GM19328 (cell line): ENCODE measurements around the gene INHBB.
A peak's percentile ranks its signal among the peaks of the same experiment; 100 is the strongest.
"Not testable (repeated sequence)": the region's sequence is repeated elsewhere in the genome, so short reads cannot be mapped to it uniquely, and the experiment has no call there.

Experiments
- ATAC-seq: cut with Tn5 transposase; IDR thresholded peaks from one replicate; pipeline ENCODE4 v1.9.1; 2021; ENCODE audit warnings: mild to moderate bottlenecking, moderate library complexity; ENCODE audit not compliant: unreplicated experiment

The INHBB gene

DNA sequence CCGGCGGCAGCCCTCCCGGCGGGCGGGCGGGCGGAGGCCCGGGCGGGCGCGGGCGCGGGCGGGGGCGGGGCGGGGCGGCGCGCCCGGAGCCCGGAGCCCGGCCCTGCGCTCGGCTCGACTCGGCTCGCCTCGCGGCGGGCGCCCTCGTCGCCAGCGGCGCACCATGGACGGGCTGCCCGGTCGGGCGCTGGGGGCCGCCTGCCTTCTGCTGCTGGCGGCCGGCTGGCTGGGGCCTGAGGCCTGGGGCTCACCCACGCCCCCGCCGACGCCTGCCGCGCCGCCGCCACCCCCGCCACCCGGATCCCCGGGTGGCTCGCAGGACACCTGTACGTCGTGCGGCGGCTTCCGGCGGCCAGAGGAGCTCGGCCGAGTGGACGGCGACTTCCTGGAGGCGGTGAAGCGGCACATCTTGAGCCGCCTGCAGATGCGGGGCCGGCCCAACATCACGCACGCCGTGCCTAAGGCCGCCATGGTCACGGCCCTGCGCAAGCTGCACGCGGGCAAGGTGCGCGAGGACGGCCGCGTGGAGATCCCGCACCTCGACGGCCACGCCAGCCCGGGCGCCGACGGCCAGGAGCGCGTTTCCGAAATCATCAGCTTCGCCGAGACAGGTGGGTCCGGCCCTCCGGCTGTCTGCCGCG lies at the start of gene INHBB:
Gene INHBB, plus strand, starts transcription at position 111 of the 641 bp plus-strand sequence. Its CDS starts 53 bp downstream, at position 164.
- no peak for ATAC-seq

DNA sequence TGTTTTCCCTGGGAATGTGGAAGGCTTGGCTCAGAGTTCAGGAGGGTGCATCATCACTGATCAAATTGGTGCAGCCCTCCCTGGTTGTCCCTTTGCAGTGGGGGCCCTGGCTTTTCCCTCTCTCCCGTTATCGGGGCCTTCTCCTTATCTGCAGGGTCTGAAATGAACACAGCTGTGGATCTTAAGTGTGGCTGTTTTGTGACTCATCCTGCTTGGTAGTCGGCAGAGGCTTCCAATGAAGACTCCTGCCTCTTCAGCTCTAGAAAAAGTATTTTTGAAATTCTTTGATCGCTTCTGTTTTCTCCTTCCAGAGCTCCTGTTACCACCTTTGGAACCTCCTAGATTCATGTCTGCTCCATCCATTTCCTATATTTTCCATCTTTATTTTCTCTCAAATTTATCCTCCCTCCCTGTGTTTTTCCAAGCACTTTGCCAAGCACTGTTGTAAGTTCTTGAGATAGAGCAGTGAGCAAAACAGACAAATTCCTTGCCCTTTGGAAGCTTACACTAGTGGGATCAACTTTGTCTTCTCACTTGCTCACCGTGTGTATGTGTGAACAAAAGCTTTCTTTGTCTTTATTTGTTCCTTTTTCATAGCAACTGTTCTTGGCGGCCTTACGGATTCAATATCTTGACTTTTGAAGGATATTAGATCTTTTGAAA lies 47.6 kb upstream of the INHBB start:
- no peak for ATAC-seq

DNA sequence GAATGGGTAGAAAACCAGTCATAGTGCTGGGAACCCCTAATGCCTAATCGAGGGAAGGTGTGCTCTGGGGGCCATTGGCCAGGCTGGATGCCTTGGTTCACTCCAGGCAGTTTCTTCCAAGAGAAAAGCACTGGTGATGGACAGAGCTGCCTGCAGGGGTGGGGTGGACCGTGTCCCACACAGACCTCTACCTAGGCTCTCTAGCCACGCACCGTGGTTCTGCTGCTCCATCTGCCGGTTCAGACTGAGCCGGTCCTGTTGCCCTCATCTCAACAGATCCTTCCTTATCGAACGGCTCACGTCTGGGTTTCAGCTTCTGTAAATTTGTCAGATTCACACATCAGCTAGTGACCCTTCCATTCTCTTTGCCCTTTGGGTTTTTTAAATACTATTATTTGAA lies 46.9 kb upstream of the INHBB start:
- no peak for ATAC-seq

DNA sequence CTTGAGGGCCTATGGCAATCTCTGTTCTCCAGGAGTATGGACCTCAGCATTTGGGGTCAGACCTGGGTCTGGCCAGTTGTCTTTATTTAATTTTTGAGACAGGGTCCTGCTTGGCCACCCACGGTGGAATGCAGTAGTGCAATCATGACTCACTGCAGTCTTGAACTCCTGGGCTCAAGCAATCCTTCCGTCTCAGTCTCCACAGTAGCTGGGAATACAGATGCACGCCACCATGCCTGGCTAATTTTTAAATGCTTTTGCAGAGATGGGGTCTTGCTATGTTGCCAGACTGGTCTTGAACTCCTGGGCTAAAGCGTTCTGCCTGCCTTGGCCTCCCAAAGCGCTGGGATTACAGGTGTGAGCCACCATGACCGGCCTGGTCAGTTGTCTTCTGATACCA lies 46.4 kb upstream of the INHBB start:
- no peak for ATAC-seq

DNA sequence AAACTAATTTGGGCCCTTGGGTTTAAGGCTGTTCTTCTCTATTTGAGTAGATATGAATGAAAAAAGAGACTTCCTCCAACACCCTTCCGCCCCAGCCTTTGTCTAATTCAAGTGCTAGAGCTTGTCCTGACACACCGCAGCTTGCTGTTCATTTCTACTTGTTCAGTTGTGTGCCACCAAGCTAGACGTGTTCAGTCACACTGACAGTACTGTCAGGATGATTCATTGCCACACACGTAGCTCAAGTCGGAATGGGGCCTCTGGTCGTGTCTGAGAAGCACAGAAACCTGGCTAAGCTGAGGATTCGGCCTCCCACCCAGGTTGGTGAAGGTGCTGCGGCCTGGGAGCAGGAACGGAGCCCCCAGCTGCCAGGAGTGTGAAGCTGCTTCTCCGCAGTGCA lies 45.6 kb upstream of the INHBB start:
- no peak for ATAC-seq

DNA sequence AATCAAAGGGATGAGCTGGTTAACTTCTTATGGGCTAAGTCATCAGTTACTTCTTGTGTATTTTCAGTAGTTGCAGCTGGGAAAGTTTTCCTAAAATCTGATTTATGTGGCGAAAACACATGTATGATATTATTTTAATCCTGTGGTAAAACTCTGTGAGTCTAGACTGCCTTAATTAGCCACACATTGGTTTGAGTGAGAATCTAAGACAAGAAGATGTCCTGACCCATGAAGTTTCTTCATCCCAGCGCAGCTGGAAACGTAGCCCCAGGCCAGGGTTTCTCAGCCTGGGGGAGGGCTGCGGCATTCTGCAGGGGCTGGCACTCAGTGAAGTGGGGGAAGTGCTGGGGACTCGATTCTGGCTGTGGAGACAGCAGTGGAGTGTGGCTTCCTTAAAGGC lies 44.7 kb upstream of the INHBB start:
- ATAC-seq, result no peak

DNA sequence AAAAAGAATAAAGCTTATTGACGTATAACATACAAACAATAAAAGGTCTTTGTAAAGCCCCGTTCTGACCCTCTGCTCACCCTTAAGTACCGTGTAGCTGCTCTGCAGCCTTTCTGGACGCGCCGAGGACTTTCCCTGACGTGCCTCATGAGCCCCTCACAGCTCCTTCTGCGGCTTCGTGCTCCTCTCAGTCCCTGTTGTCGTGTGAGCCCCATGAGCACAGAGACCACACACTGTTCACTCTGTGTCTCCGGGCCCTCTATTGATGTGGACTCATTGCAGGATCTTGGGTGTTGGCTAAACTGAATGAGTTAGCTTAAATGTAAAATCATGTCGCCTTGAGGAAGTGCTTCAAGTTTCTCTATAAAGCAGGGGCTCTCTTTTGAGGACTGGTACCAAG lies 43.6 kb upstream of the INHBB start:
- ATAC-seq, result no peak

DNA sequence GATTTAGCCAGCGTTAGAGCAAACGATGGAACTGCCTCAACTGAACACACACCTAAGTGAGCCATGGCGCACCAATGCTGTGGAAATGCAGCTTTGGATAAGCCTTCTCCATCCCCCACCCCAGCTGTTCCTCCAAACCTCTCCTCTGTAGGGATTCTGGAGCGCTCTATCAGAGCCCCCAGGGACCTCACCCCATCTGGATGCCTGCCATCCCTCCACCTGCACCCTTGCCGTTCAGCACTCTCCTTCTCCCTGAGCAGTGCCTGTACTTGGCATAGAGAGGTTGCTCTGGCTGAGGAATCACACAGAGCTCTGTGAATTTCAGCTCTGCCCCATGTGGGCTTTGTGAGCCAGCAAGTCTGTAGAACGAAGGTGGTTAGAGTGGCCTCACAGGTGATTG lies 42.8 kb upstream of the INHBB start:
- no peak for ATAC-seq

DNA sequence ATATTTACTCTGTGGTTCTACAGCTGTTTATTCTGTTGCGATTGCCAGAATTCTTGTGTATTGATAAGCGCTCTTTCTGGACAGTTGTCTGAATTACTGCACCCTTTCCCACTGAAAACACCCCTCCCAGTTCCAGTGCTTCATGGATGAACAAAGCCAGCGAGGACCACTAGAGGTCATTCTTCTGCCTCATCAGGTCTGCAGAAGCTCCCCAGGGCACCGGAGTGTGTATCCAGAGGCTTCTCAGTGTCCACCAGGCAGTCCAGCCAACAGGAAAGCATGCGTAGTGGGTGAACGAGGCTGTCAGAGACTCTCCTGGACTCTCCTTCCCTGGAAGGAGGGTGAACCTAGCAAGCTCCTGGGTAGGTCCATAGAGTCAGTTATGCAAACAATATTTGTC lies 40.6 kb upstream of the INHBB start:
- ATAC-seq, result no peak

DNA sequence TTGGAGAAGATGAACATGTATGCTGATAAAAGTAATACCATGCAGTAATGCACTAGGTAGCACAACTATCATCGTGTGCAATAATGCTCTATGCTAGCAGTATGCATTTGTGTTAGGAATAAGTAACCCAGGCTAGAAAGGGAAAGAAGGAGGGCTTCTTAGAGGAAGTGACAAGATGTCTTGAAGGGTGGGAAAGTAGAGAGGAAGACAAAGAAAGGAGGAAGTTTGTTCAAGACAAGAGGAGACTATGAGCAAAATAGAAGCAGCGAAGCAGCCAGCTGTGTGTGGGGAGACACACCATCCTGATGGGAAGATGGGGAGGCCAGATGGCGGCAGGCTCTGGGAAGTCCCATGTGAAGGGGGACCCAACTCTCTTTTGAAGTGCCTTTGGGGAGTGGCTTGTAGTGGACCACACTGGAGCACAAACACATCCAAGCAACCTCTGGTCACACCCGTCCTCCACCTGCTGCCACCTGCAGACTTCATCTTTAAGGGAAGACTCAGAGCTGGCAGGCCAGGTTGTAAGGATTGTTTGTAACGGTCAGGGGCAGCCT lies 39.9 kb upstream of the INHBB start:
- no peak for ATAC-seq

DNA sequence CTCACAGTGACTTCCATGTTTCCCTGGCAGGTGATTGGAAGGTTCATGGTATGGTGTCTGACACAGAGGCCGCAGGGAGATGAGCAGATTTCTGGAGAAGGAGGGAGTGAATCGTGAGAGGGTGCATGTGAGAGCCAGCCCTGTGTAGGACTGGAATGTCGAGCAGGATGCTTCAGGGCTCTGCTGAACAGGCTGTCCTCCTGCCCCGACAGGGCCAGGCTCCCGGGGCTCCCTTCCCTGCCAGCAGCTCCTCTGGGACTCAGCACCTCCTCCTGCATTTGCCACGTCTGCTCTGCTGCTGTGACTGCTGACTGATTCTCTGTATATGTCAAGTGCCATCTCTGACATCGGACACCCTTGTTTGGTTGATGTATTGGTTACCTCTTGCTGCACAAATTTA lies 38.5 kb upstream of the INHBB start:
- no peak for ATAC-seq

DNA sequence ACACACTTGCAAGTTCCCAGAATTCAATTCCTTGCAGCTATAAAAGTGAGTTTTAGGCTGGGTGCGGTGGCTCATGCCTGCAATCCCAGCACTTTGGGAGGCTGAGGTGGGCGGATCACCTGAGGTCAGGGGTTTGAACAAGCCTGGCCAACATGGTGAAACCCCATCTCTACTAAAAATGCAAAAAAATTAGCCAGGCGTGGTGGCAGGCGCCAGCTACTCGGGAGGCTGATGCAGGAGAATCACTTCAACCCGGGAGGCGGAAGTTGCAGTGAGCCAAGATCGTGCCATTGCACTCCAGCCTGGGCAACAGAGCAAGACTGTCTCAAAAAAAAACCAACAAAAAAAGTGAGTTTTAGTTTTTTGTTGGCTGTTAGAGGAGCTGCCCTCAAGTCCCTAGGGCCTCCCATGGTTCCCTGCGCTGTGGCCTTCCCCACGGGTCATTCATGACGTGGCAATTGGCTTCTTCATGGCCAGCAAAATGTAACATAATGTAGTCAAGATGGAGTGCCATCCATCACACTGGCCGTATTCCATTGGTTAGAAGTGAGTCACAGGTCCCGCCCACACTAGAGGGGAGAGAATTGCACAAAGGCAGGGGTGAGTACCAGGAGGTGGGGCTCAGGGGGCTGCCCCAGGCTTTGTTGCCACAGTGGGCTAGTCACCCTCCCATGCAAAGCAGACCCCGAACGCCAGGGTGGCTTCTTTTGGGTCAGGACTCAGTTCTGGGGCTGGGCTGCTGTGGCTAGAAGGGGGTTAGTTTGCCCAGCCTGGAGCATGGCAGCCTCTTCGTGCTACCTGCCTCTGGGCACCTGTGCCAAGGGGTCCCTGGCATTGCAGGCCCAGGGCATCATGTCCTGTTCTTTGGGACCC lies 37.7 kb upstream of the INHBB start:
- no peak for ATAC-seq

DNA sequence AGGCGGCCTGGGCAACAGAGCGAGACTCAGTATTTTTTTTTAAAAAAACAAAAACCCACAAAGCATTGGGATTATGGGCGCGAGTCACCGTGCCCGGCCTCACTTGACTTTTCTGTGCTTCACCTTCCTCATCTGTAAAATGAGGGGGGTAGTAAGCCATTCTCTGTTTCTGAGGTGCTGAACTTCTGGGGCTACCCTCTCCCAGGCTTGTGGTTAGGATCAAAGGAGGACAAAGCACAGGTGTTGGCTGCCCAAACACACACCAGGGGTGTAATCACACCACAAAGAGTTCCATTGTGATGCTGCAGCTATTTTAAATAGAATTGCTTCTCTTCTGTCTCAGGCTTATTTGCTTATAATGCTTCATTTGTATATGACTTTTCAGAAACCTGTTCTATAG lies 35.8 kb upstream of the INHBB start:
- ATAC-seq, result peak; percentile 56

DNA sequence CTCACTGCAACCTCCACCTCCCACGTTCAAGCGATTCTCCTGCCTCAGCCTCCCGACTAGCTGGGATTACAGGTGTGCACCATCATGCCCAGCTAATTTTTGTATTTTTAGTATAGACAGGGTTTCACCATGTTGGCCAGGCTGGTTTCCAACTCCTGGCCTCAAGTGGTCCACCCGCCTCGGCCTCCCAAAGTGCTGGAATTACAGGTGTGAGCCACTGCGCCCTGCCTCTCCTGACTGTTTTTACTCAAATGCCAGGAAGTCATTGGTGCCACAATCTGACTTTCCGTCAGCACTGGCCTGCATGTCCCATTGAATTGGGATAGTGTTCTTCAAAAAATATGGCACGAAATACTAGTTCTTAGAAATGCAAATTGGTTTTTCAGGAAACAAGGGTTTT lies 35.1 kb upstream of the INHBB start:
- ATAC-seq, result not testable (repeated sequence)

DNA sequence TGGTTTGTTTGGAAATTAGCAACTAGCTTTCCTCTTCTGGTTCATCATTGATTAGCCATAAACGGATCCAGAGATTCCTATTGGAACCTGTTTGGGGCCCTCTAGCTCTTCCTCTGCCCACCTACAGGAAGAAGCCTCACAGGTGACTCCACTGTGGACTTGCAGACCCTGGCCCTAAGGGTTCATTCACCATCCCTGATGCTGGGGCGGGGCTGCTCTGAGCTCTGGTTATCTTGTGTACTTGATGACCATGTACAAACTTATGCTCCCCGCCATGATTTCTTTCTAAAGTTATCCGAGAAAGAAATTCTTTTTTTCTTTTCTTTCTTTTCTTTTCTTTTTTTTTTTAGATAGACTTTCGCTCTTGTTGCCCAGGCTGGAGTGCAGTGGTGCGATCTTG lies 33.9 kb upstream of the INHBB start:
- ATAC-seq, result no peak

DNA sequence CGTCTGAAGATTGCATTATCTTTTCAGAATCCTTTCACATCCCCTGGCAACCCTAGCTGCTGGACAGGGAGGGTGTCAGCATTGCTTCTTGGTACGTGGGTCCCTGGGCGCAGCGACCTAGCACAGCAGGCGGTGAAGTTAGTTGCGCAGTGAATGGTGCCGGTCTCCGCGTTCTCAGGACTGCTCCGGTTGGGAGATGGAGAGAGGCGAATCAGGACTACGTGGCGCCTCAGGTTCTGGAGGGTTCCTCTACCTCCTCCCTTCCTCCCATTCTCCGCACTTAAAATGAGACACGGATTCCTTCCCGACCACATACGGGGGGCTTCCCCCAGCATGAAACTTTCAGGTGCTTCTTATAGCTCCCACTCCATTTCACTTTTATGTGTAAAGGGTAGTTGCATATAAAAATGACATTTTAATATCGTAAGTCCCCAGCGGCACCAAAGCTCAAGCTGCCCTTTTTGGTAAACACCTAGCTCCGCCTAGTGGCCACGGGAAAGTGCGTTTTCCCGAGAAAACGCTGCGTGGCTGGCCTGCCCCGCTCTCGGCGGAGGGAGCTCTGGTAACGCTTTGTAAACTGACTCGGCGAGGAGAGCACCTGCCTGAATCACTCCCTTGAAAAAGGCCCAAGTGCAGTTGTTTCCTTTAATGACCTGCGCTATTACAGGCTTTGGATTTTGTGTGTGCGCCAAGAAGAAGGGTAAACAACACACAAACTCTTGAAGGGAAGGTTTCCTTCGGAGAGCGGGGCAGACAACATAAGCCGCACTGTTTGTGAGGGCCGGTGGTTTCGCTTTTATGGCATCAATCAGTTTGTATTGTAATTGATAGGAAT lies 32.9 kb upstream of the INHBB start:
- no peak for ATAC-seq

DNA sequence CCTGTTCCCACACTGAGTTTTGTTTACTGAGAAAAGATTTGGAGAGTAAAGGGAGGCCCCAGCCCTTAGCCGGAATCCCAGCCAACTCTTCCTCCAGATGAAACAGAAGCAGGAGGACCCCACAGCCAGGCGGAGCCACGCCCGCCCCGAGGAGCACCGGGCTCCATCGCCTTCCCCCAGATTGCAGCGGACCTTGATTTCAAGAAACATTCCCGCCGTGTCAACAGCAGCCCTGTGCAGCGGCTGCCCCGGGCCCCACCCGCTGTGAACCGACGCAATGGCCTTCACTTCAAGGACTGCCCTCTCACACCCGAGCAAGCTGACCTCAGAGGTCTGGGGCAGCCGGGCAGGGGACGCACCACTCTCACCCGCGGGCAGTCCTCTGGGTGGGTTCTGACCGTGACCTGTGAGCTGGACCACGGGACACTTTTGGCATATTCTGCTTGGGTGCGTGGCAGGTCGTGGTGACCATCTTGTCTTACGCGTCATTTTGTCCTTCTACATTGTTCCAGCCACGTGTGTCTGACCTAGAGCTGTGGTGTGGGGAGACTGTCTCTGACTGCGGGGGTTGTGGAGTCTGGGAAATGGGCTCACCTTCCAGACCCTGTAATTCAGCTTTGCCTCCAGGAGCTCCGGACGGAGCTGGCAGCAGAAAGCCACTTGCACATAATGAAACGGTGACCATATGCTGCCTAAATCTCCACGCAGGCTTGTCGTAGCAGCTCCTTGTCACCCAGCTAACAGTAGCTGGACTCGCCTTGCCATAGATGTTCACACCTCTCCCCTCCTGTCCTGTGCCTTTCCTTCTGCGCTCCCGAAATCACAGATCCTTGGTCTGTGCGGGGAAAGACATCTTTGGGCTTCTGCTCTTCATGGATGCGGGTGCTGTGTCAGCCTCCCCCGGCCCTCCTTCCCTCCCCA lies 32.0 kb upstream of the INHBB start:
- ATAC-seq, result no peak

DNA sequence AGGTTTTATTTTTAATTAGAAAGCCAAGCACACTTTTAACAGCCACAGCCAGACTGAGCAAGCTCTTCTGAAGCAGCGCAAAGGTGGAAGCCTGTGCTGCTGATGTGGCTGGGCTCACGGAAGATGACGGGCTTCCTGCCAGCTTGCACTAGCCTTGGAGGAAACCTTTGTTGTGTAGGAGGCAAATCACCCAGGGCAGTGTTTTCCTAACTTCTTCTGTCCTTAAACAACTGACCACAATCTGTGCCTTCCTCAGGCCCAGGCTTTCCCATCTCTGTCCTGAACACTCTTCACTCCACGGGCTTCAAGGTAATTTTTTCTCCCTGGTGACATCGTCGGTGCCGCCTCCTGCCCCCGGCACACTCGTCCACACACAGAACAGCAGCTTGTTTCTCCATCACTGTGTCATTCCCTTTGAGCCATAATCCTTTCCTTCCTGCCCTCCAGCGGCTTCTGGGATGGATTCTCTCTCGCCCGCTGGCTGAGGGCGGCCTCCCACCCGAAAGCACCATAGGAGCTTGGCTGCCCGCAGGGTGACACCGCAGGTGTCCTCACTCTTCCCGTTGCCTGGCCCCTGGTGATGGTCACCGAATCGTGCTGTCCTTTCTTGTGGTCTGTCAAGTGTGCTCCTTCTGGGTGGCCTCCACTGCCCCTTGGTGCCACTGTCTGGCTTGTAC lies 31.1 kb upstream of the INHBB start:
- no peak for ATAC-seq

DNA sequence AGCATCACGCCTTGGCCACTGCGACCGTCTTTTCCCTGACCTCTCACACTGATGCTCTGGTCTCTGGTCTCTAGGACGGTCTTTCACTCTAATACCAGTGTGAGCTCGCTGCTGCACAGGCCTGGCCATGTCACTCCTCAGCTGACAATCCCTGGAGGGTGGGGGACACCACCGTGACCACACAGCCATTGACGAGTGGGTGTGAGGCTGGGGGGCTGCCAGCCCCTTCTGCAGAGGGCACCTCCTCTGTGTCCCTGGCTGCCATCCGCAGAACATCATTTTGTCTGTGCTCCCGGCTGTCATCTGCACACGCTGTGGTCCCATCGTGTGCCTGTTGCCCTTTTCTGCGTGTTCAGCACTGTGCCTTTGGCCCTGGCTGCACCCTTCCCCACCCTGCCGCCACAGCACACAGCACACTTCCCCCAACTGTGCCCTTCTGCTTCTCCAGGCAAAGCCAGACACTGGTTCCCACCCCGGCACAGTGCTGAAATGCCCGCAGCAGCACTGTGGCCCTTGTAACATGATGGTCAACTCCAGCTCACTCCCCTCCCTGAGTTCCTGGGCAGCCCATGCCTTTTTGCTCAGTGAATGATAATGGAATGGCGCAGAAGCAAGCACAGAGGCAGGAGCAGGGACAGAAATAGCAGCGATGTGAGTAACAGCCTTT lies 30.4 kb upstream of the INHBB start:
- ATAC-seq, result no peak
